Endothelial cell of umbilical vein (primary cell): ENCODE results near the gene SHROOM4. TPM values are rescaled to one million over a fixed set of nuclear protein-coding genes. Genes with fewer than 3 reads are reported as not detected.

Experiments used
- BruUV-seq: library from RNA; stranded (reverse); fragments of 400-500 nt; replicated peaks from 2 replicates; lab custom pipeline; 2021; lab: Mats Ljungman, UMichigan
- CTCF ChIA-PET: fragments of 300-600, 350-600 bp; sonication (Branson Sonifier 250); formaldehyde crosslinking; loops from one replicate; lab custom pipeline; 2021; ENCODE audit warnings: antibody characterized with exemption, inconsistent platforms; lab: Charles Lee
- POLR2A ChIA-PET: fragments of 300-600, 350-600 bp; sonication (Branson Sonifier 250); formaldehyde crosslinking; loops from one replicate; lab custom pipeline; 2021; ENCODE audit warnings: antibody characterized with exemption, inconsistent platforms; lab: Charles Lee
- DNase-seq: peaks from one replicate; pipeline ENCODE4 v3.0.0-alpha.2; 2011; ENCODE audit warnings: low read depth, low spot score
- FAIRE-seq: peaks from 2 replicates; lab custom pipeline; 2011; peaks lifted over from hg19 to GRCh38; lab: Jason Lieb, UNC
- H2AFZ ChIP-seq: 2 replicates; pipeline ENCODE4 v1.6.0; 2012; ENCODE audit warnings: low read depth, low read length, control low read depth, inconsistent platforms
- H3K27ac ChIP-seq: 2 replicates; pipeline ENCODE4 v1.5.1; 2011; ENCODE audit warnings: low read depth, mild to moderate bottlenecking, control low read depth, low read length, moderate library complexity; ENCODE audit not compliant: insufficient read depth
- H3K27me3 ChIP-seq, 2 experiments: 2 replicates each; pipeline versions ENCODE4 v1.6.0 to v1.6.1; 2011; ENCODE audit warnings: low read length in 2 of 2, mixed read lengths in 1 of 2; ENCODE audit not compliant: control insufficient read depth in 2 of 2, insufficient read depth in 2 of 2
- H3K36me3 ChIP-seq, 2 experiments: 2 replicates in 1 of 2; 3 replicates in 1 of 2; pipeline ENCODE4 v1.5.1; 2011; ENCODE audit warnings: low read length in 2 of 2, mild to moderate bottlenecking in 1 of 2, moderate library complexity in 1 of 2; ENCODE audit not compliant: control insufficient read depth in 2 of 2, insufficient read depth in 2 of 2; ENCODE audit errors: extremely low read depth in 1 of 2
- H3K4me1 ChIP-seq: 3 replicates; pipeline ENCODE4 v1.5.1; 2011; ENCODE audit warnings: mild to moderate bottlenecking, low read length; ENCODE audit not compliant: control insufficient read depth, insufficient read depth; ENCODE audit errors: extremely low read depth
- H3K4me2 ChIP-seq: 2 replicates; pipeline ENCODE4 v1.6.1; 2011; ENCODE audit warnings: low read length, control low read depth, mixed read lengths; ENCODE audit not compliant: insufficient read depth
- H3K4me3 ChIP-seq, 3 experiments: fragments of 200-600 bp in 1 of 3; sonication (generic), shearing (Covaris generic) in 1 of 3; replicated peaks in 1 of 3; 2 replicates each; pipeline ENCODE4 v1.5.1; 2011 to 2016; ENCODE audit warnings: control low read depth in 3 of 3, low read length in 3 of 3, mild to moderate bottlenecking in 2 of 3, inconsistent platforms in 1 of 3, low read depth in 1 of 3, moderate library complexity in 1 of 3; ENCODE audit not compliant: insufficient read depth in 1 of 3
- H3K79me2 ChIP-seq: 2 replicates; pipeline ENCODE4 v1.6.0; 2012; ENCODE audit warnings: low read length, inconsistent platforms; ENCODE audit not compliant: control insufficient read depth, insufficient read depth
- H3K9ac ChIP-seq: replicated peaks from 2 replicates; pipeline ENCODE3; 2011; ENCODE audit warnings: low read length, control low read depth; ENCODE audit not compliant: insufficient read depth; ENCODE audit errors: extremely low read depth
- H3K9me1 ChIP-seq: replicated peaks from 3 replicates; pipeline ENCODE4 v1.6.0; 2011; ENCODE audit warnings: mild to moderate bottlenecking, low read length; ENCODE audit not compliant: control insufficient read depth, insufficient read depth; ENCODE audit errors: extremely low read depth
- H3K9me3 ChIP-seq: replicated peaks from 2 replicates; pipeline ENCODE4 v1.5.1; 2012; ENCODE audit warnings: low read length, inconsistent platforms; ENCODE audit not compliant: control insufficient read depth, insufficient read depth
- H4K20me1 ChIP-seq: replicated peaks from 2 replicates; pipeline ENCODE3; 2011; ENCODE audit warnings: mild to moderate bottlenecking, low read length; ENCODE audit not compliant: control insufficient read depth, insufficient read depth; ENCODE audit errors: extremely low read depth
- EZH2 ChIP-seq: IDR thresholded peaks from 2 replicates; pipeline ENCODE4 v1.6.1; 2012; ENCODE audit warnings: borderline replicate concordance, low read depth, mild to moderate bottlenecking, moderate library complexity, low read length, inconsistent platforms; ENCODE audit not compliant: severe bottlenecking
- FOS ChIP-seq: IDR thresholded peaks from 2 replicates; pipeline ENCODE4 v1.6.1; 2011; ENCODE audit warnings: mild to moderate bottlenecking, low read length, moderate library complexity, borderline replicate concordance; ENCODE audit not compliant: insufficient read depth
- GATA2 ChIP-seq: IDR thresholded peaks from 2 replicates; pipeline ENCODE4 v1.7.0; 2011; ENCODE audit warnings: low read depth, mild to moderate bottlenecking, moderate library complexity, mixed read lengths, low read length; ENCODE audit not compliant: insufficient read length, insufficient read depth
- JUN ChIP-seq: IDR thresholded peaks from 2 replicates; pipeline ENCODE4 v1.6.1; 2011; ENCODE audit warnings: borderline replicate concordance, low read depth; ENCODE audit not compliant: insufficient read length, insufficient read depth
- MYC ChIP-seq: IDR thresholded peaks from one replicate; pipeline ENCODE4 v1.6.1; 2011; ENCODE audit warnings: mild to moderate bottlenecking, low read depth, low read length
- POLR2A ChIP-seq: IDR thresholded peaks from 2 replicates; pipeline ENCODE4 v1.6.1; 2012; ENCODE audit warnings: low read depth, mild to moderate bottlenecking, control low read depth, low read length
- POLR2AphosphoS5 ChIP-seq: IDR thresholded peaks from 2 replicates; pipeline ENCODE4 v1.6.1; 2012; ENCODE audit warnings: low read depth, mild to moderate bottlenecking, control low read depth, low read length, moderate library complexity; ENCODE audit not compliant: insufficient read depth
- dilution Hi-C: fragments of 300-500 bp; cut with MboI; formaldehyde crosslinking; loops from one replicate; pipeline ENCODE4 v1.15.0; 2019; ENCODE audit warnings: low sequenced_read_pairs; ENCODE audit not compliant: extremely low pct_ligation_motif_present
- intact Hi-C: fragments of 100-400 bp; cut with micrococcal nuclease; formaldehyde crosslinking; loops from one replicate; pipeline ENCODE4 v1.10.0; 2022
- polyA plus RNA-seq, 4 experiments: library from polyadenylated mRNA; depleted of rRNA in 3 of 4; stranded (reverse) in 3 of 4; unstranded in 1 of 4; fragments of >200 nt; gene quantifications; 2 replicates each; pipeline versions ENCODE4 v1.2.1 to v1.2.3, GENCODE V29; 2011 to 2012; ENCODE audit warnings: missing spikeins in 1 of 4
- total RNA-seq: library from RNA; stranded (reverse); gene quantifications from 2 replicates; pipeline ENCODE4 v1.2.3, GENCODE V29; 2021
- TF ChIP-seq, protein P1 (sequence below): IDR thresholded peaks from 2 replicates; pipeline ENCODE4 v1.6.1; 2011; ENCODE audit not compliant: insufficient read depth, insufficient read length
- TF ChIP-seq, protein P2 (sequence below), 2 donors: IDR thresholded peaks; 1 replicate in 1 of 2; 2 replicates in 1 of 2; pipeline ENCODE4 v1.5.1; 2011; ENCODE audit warnings: low read length in 2 of 2, mild to moderate bottlenecking in 2 of 2, moderate library complexity in 2 of 2, control low read depth in 1 of 2, inconsistent platforms in 1 of 2, low read depth in 1 of 2; ENCODE audit not compliant: insufficient read depth in 1 of 2; ENCODE audit errors: extremely low read depth in 1 of 2

The SHROOM4 gene
- total and polyA plus RNA-seq, 2 donors (not counting 3 experiments of a cell fraction or from before 2014, with no cell fraction given): 29.7 to 57.5 TPM

DNA sequence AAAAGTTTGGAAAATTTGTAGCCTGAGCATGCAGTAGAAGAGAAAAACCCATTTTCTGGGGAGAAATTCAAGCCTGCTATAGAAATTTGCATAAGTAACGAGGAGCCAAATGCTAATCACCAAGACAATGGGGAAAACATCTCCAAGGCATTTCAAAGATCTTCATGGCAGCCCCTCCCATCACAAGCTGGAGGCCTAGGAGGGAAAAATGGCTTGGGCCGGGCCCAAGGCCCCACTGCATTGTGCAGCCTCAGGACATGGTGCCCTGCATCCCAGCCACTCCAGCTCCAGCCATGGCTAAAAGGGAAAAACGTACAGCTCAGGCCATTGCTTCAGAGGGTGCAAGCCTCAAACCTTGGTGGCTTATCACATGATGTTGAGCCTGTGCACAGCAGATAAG, 87.7 kb downstream of the SHROOM4 start:
- Histone ChIP-seq H3K9me1 (no peaks in the 10 kb centered on the region), H3K9me3 (no peaks in the 10 kb centered on the region), H2AFZ (no peak overlapping the region), H3K79me2 (no peaks in the 10 kb centered on the region), H3K4me3 (no peak overlapping the region), H4K20me1 (no peaks in the 10 kb centered on the region), H3K27ac (no peak overlapping the region), H3K4me2 (no peak overlapping the region), H3K36me3 (no peaks in the 10 kb centered on the region), H3K9ac (no peak overlapping the region), H3K27me3 (no peaks in the 10 kb centered on the region), H3K4me1 (peaks cover 2% of the 10 kb centered on the region)
- POLR2A ChIA-PET: no interaction called here
- no TSS peak for BruUV-seq
- CTCF ChIA-PET: interaction anchor here (1.7 kb wide), 1 partner anchor 35 kb away, joined by 4 read pairs; no protein-coding TSS in a partner anchor
- intact Hi-C loops (no loop called here), dilution Hi-C loops (no loop called here)
- DNase-seq (no peak), FAIRE-seq (no peak)
- TF ChIP-seq JUN (no peak), POLR2AphosphoS5 (no peak), GATA2 (no peak), POLR2A (no peak), FOS (no peak), EZH2 (no peak), MYC (no peak)
- TF ChIP-seq, protein P1, sequence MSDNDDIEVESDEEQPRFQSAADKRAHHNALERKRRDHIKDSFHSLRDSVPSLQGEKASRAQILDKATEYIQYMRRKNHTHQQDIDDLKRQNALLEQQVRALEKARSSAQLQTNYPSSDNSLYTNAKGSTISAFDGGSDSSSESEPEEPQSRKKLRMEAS: no peak
- TF ChIP-seq, protein P2, sequence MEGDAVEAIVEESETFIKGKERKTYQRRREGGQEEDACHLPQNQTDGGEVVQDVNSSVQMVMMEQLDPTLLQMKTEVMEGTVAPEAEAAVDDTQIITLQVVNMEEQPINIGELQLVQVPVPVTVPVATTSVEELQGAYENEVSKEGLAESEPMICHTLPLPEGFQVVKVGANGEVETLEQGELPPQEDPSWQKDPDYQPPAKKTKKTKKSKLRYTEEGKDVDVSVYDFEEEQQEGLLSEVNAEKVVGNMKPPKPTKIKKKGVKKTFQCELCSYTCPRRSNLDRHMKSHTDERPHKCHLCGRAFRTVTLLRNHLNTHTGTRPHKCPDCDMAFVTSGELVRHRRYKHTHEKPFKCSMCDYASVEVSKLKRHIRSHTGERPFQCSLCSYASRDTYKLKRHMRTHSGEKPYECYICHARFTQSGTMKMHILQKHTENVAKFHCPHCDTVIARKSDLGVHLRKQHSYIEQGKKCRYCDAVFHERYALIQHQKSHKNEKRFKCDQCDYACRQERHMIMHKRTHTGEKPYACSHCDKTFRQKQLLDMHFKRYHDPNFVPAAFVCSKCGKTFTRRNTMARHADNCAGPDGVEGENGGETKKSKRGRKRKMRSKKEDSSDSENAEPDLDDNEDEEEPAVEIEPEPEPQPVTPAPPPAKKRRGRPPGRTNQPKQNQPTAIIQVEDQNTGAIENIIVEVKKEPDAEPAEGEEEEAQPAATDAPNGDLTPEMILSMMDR (IDR thresholded peaks at IDR 0.05; ENCODE audit: extremely low read depth in 1 of 2, insufficient read depth in 1 of 2, low read depth in 1 of 2, low read length in 2 of 2): no peak
